Mesendoderm (in vitro differentiated cells): ENCODE results near the gene TAP1.
"Not testable (repeated sequence)": the region's sequence is repeated elsewhere in the genome, so short reads cannot be mapped to it uniquely, and the experiment has no call there.

ENCODE experiments used
- DNase-seq: peaks from one replicate; pipeline ENCODE4 v3.0.0; 2013
- H2AK5ac ChIP-seq: 2 replicates; pipeline ENCODE4 v1.6.1; 2013; ENCODE audit warnings: low read length, inconsistent platforms
- H2BK120ac ChIP-seq: 2 replicates; pipeline ENCODE4 v1.6.1; 2013; ENCODE audit warnings: low read depth, mild to moderate bottlenecking, low read length, moderate library complexity, mixed read lengths
- H2BK15ac ChIP-seq: replicated peaks from 2 replicates; pipeline ENCODE4 v1.6.1; 2013; ENCODE audit warnings: low read depth, mild to moderate bottlenecking, moderate library complexity
- H2BK5ac ChIP-seq: 2 replicates; pipeline ENCODE4 v1.6.1; 2013; ENCODE audit warnings: low read length, inconsistent platforms
- H3K18ac ChIP-seq: 2 replicates; pipeline ENCODE4 v1.6.1; 2013; ENCODE audit warnings: mild to moderate bottlenecking, low read length, mixed read lengths
- H3K23ac ChIP-seq: one replicate; pipeline ENCODE4 v1.6.1; 2013; ENCODE audit warnings: low read length
- H3K27ac ChIP-seq: 2 replicates; pipeline ENCODE4 v1.5.1; 2013; ENCODE audit warnings: low read depth, mild to moderate bottlenecking, inconsistent platforms, low read length, moderate library complexity
- H3K27me3 ChIP-seq: 2 replicates; pipeline ENCODE4 v1.6.1; 2013; ENCODE audit warnings: low read length, control low read depth, mild to moderate bottlenecking, inconsistent platforms; ENCODE audit not compliant: insufficient read depth, poor library complexity
- H3K36me3 ChIP-seq: 2 replicates; pipeline ENCODE4 v1.6.1; 2013; ENCODE audit warnings: low read length, inconsistent platforms; ENCODE audit not compliant: control insufficient read depth, insufficient read depth
- H3K4ac ChIP-seq: one replicate; pipeline ENCODE4 v1.6.1; 2013; ENCODE audit warnings: low read depth, mild to moderate bottlenecking, low read length, moderate library complexity
- H3K4me1 ChIP-seq: 2 replicates; pipeline ENCODE4 v1.6.1; 2013; ENCODE audit warnings: low read depth, low read length, inconsistent platforms; ENCODE audit not compliant: control insufficient read depth
- H3K4me2 ChIP-seq: 2 replicates; pipeline ENCODE4 v1.6.1; 2013; ENCODE audit warnings: low read length
- H3K4me3 ChIP-seq: 2 replicates; pipeline ENCODE4 v1.5.1; 2013; ENCODE audit warnings: mild to moderate bottlenecking, low read length
- H3K56ac ChIP-seq: one replicate; pipeline ENCODE4 v1.6.1; 2013; ENCODE audit warnings: low read length
- H3K79me1 ChIP-seq: 2 replicates; pipeline ENCODE4 v1.6.1; 2013; ENCODE audit warnings: low read length, inconsistent platforms
- H3K79me2 ChIP-seq: 2 replicates; pipeline ENCODE4 v1.6.1; 2013; ENCODE audit warnings: mild to moderate bottlenecking, low read length; ENCODE audit not compliant: control insufficient read depth, insufficient read depth
- H3K9ac ChIP-seq: 2 replicates; pipeline ENCODE4 v1.6.1; 2013; ENCODE audit warnings: low read length, inconsistent platforms
- H4K5ac ChIP-seq: one replicate; pipeline ENCODE4 v1.6.1; 2013; ENCODE audit warnings: low read length
- H4K8ac ChIP-seq: one replicate; pipeline ENCODE4 v1.6.1; 2013; ENCODE audit warnings: low read depth, mild to moderate bottlenecking, control low read depth, low read length, moderate library complexity
- WGBS: extraction: QIAGEN DNeasy Blood & Tissue Kit; methylation state at CpG from one replicate; pipeline ENCODE4 v1.1.7; 2013; ENCODE audit warnings: low lambda C conversion rate, missing lambda C conversion rate; ENCODE audit not compliant: insufficient coverage; ENCODE audit errors: extremely low coverage; 5-methylcytosine and 5-hydroxymethylcytosine counted together

TAP1 gene

DNA sequence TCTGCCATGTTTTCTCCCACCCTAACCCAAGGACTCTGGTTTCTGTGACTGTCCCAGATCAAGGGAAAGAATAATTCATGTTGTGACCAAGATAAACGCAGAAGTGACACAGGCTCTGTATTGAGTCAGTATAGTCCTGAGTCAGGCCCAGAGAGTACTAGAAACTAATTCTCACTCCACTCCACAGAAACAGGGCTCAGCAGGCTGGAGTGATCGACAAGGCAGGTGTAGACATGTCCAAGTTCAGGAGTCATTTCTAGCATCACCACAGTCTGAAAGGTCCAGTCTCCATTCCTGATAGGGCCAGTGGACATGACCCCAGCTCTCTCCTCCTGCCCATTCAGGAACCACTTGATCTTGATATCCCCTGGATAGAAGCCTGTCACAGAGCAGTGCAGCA lies 39.4 kb downstream of the TAP1 start:
- Histone ChIP-seq H3K27ac (no peak overlapping the region), H4K8ac (no peak overlapping the region), H3K4me2 (no peak overlapping the region), H3K4me3 (no peak overlapping the region), H3K79me1 (no peaks in the 10 kb centered on the region), H2BK15ac (no peak overlapping the region), H4K5ac (no peak overlapping the region), H2BK120ac (no peak overlapping the region), H3K18ac (no peak overlapping the region), H3K36me3 (no peaks in the 10 kb centered on the region), H3K79me2 (no peaks in the 10 kb centered on the region), H3K23ac (no peak overlapping the region), H3K4me1 (no peaks in the 10 kb centered on the region), H3K56ac (no peak overlapping the region), H2BK5ac (no peak overlapping the region), H3K27me3 (no peaks in the 10 kb centered on the region), H2AK5ac (no peak overlapping the region), H3K4ac (no peak overlapping the region), H3K9ac (no peak overlapping the region)
- no peak for DNase-seq
- WGBS: no CpG with 5 or more reads among the region's 2 CpGs

DNA sequence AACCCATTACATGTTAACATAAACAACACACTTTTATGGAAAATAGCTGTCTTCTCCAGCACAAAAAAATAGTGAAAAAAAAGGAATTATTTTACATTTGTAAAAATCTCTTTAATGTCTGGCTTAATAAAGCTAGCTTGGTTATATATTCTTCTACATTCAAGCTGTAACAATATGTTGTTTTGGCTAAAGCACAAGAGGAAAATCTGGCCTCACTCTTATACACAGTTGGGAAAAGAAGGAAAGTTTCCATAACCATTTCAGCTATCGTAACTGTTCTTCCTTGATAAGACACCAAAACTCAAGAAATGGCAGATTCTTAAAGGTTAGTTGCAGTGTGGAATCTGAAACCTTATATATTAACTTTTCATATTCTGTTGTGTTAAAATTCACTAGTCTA lies 44.3 kb downstream of the TAP1 start:
- no peak overlapping the region for H4K5ac ChIP-seq
- H2BK5ac ChIP-seq: no peak overlapping the region
- H3K4me1 ChIP-seq: no peaks in the 10 kb centered on the region
- DNase-seq: no peak
- no peak overlapping the region for H3K27ac ChIP-seq
- H3K36me3 ChIP-seq: no peaks in the 10 kb centered on the region
- no peak overlapping the region for H3K9ac ChIP-seq
- no peak overlapping the region for H4K8ac ChIP-seq
- H2BK15ac ChIP-seq: no peak overlapping the region
- no peak overlapping the region for H2AK5ac ChIP-seq
- no peak overlapping the region for H3K4ac ChIP-seq
- no peaks in the 10 kb centered on the region for H3K27me3 ChIP-seq
- no peak overlapping the region for H3K56ac ChIP-seq
- no peak overlapping the region for H3K4me3 ChIP-seq
- H3K79me2 ChIP-seq: no peaks in the 10 kb centered on the region
- no peak overlapping the region for H3K4me2 ChIP-seq
- WGBS: no CpG with 5 or more reads among the region's 1 CpG
- H3K79me1 ChIP-seq: no peaks in the 10 kb centered on the region
- no peak overlapping the region for H3K23ac ChIP-seq
- H2BK120ac ChIP-seq: no peak overlapping the region
- no peak overlapping the region for H3K18ac ChIP-seq

DNA sequence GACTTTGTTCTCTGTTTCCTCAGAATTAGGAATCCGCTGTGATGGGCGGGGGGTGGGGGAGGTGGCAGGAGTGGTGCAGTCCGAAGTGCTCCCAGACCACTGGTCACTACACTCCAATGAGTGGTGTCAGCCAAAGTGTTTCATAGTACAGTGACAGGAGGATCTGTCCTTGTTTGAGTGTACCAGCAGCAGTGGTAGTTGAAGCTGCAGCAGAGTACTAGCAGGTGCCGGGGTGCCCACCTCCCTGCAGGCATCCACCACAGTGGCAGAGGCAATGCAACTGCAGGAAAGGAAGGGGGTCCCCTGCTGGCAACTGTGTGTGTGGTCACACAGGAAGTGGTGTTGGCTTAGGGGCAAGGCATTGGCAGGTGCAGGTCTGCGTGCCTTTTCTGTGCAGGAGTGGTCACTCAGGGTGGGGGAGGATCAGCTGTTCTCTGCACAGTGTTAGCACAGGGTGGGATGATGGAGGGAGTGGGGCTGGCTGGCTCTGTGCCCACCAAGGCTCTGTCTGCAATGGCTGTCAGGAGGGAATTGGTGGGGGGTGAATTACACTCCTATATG lies 46.4 kb downstream of the TAP1 start:
- H3K27ac ChIP-seq: no peak overlapping the region
- WGBS: no CpG with 5 or more reads among the region's 5 CpGs
- no peaks in the 10 kb centered on the region for H3K79me2 ChIP-seq
- no peaks in the 10 kb centered on the region for H3K27me3 ChIP-seq
- H3K18ac ChIP-seq: no peak overlapping the region
- H3K56ac ChIP-seq: no peak overlapping the region
- no peak overlapping the region for H4K5ac ChIP-seq
- DNase-seq: peak; percentile 6
- H3K4me2 ChIP-seq: no peak overlapping the region
- no peak overlapping the region for H3K4ac ChIP-seq
- no peak overlapping the region for H2BK15ac ChIP-seq
- H3K4me1 ChIP-seq: no peaks in the 10 kb centered on the region
- no peak overlapping the region for H3K9ac ChIP-seq
- no peak overlapping the region for H2BK120ac ChIP-seq
- no peaks in the 10 kb centered on the region for H3K36me3 ChIP-seq
- no peak overlapping the region for H4K8ac ChIP-seq
- H2AK5ac ChIP-seq: no peak overlapping the region
- no peak overlapping the region for H3K23ac ChIP-seq
- H2BK5ac ChIP-seq: no peak overlapping the region
- H3K4me3 ChIP-seq: no peak overlapping the region
- H3K79me1 ChIP-seq: no peaks in the 10 kb centered on the region

DNA sequence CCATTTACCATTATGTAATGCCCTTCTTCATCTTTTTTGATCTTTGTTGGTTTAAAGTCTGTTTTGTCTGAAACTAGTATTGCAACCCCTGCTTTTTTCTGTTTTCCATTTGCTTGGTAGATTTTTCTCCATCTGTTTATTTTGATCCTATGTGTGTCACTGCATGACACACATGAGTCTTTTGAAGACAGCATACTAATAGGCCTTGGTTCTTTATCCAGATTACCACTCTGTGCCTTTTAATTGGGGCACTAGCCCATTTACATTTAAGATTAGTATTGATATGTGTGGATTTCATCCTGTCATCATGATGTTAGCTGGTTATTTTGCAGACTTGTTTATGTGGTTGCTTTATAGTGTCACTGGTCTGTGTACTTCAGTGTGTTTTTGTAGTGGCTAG lies 48.1 kb downstream of the TAP1 start:
- not testable (repeated sequence) for H4K5ac ChIP-seq, H3K4ac ChIP-seq, H3K23ac ChIP-seq, H3K4me3 ChIP-seq, H2BK15ac ChIP-seq, H3K79me2 ChIP-seq, H3K36me3 ChIP-seq, H2BK5ac ChIP-seq, H3K56ac ChIP-seq, H3K79me1 ChIP-seq, DNase-seq, H3K27ac ChIP-seq, H3K4me2 ChIP-seq, H3K27me3 ChIP-seq, H3K18ac ChIP-seq, H2AK5ac ChIP-seq, H2BK120ac ChIP-seq, H3K4me1 ChIP-seq, H4K8ac ChIP-seq, H3K9ac ChIP-seq

DNA sequence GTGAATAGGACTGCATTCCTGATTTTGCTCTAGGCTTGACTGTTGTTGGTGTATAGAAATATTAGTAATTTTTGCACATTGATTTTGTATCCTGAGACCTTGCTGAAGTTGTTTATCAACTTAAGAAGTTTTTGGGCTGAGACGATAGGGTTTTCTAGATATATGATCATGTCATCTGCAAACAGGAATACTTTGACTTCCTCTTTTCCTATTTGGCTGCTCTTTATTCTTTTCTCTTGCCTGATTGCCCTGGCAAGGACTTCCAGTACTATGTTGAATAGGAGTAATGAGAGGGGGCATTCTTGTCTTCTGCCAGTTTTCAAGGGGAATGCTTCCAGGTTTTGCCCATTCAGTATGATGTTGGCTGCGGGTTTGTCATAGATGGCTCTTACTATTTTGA lies 50.1 kb downstream of the TAP1 start:
- no peak overlapping the region for H3K18ac ChIP-seq
- H3K79me1 ChIP-seq: no peaks in the 10 kb centered on the region
- H3K4me1 ChIP-seq: no peaks in the 10 kb centered on the region
- no peak overlapping the region for H3K4ac ChIP-seq
- H3K56ac ChIP-seq: no peak overlapping the region
- H2BK15ac ChIP-seq: no peak overlapping the region
- no peak for DNase-seq
- no peak overlapping the region for H3K23ac ChIP-seq
- H4K8ac ChIP-seq: no peak overlapping the region
- no peak overlapping the region for H3K4me2 ChIP-seq
- no peaks in the 10 kb centered on the region for H3K79me2 ChIP-seq
- H3K27me3 ChIP-seq: no peaks in the 10 kb centered on the region
- no CpG with 5 or more reads among the region's 2 CpGs for WGBS
- no peaks in the 10 kb centered on the region for H3K36me3 ChIP-seq
- no peak overlapping the region for H2BK5ac ChIP-seq
- H2BK120ac ChIP-seq: no peak overlapping the region
- H2AK5ac ChIP-seq: no peak overlapping the region
- no peak overlapping the region for H4K5ac ChIP-seq
- no peak overlapping the region for H3K27ac ChIP-seq
- H3K4me3 ChIP-seq: no peak overlapping the region
- no peak overlapping the region for H3K9ac ChIP-seq

- Histone ChIP-seq H3K4me3 (no peak overlapping the region), H3K27me3 (no peaks in the 10 kb centered on the region), H2BK120ac (no peak overlapping the region), H2BK5ac (no peak overlapping the region), H2BK15ac (no peak overlapping the region), H3K4me2 (no peak overlapping the region), H4K5ac (no peak overlapping the region), H3K23ac (no peak overlapping the region), H3K4me1 (no peaks in the 10 kb centered on the region), H3K27ac (no peak overlapping the region), H3K18ac (no peak overlapping the region), H3K56ac (no peak overlapping the region), H3K36me3 (no peaks in the 10 kb centered on the region), H3K79me1 (no peaks in the 10 kb centered on the region), H2AK5ac (no peak overlapping the region), H3K79me2 (no peaks in the 10 kb centered on the region), H4K8ac (no peak overlapping the region), H3K4ac (no peak overlapping the region), H3K9ac (no peak overlapping the region)
- no CpG with 5 or more reads among the region's 3 CpGs for whole genome bisulfite sequencing
- no peak for DNase-seq
Observed at GRCh38 chr6:32799740-32800139, 53.8 kb downstream of the TAP1 start.
